HEK293 (cell line): ENCODE results near the gene BORCS5.

ENCODE experiments used
- ZBTB49 ChIP-seq: fragments of 450-650 bp; formaldehyde crosslinking; IDR thresholded peaks from 2 replicates; pipeline ENCODE4 v1.5.1; 2016; ENCODE audit warnings: missing biosample characterization, missing genetic modification characterization, low read depth
- ZNF274 ChIP-seq, 2 experiments: fragments of 200-500 bp in 1 of 2; fragments of 450-650 bp in 1 of 2; sonication (Bioruptor generic) in 1 of 2; formaldehyde crosslinking in 1 of 2; IDR thresholded peaks; 2 replicates each; pipeline versions ENCODE4 v1.5.1 to v1.6.1; 2014 to 2016; ENCODE audit warnings: borderline replicate concordance in 1 of 2, inconsistent platforms in 1 of 2, low read length in 1 of 2, missing biosample characterization in 1 of 2, missing genetic modification characterization in 1 of 2
- TF ChIP-seq, protein P1 (sequence below): fragments of 450-650 bp; formaldehyde crosslinking; IDR thresholded peaks from 2 replicates; pipeline ENCODE4 v1.5.1; 2016; ENCODE audit warnings: missing biosample characterization, missing genetic modification characterization

DNA sequence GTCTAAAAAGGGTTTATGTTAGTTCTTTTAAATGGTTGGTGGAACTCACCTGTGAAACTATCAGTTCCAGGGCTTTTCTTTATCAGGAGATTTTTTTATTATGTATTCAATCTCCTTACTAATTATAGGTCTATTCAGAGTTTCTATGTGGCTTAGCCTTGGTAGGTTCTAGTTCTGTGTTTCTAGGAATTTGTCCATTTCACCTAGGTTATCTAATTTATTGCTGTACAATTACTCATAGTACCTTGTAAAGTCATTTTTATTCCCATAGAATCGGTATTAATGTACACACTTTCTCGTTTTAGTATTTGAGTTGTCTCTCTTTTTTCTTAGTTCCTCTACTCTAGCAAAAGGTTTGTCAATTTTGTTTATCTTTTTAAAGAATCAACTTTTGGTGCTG is 59.0 kb downstream of the BORCS5 start:
- TF ChIP-seq ZNF274 (IDR thresholded peaks at IDR 0.05; ENCODE audit: low read length) (no peak), ZNF274 (tag by site-specific recombination; IDR thresholded peaks at IDR 0.05; ENCODE audit: borderline replicate concordance) (no peak), ZBTB49 (no peak)
- TF ChIP-seq, protein P1, sequence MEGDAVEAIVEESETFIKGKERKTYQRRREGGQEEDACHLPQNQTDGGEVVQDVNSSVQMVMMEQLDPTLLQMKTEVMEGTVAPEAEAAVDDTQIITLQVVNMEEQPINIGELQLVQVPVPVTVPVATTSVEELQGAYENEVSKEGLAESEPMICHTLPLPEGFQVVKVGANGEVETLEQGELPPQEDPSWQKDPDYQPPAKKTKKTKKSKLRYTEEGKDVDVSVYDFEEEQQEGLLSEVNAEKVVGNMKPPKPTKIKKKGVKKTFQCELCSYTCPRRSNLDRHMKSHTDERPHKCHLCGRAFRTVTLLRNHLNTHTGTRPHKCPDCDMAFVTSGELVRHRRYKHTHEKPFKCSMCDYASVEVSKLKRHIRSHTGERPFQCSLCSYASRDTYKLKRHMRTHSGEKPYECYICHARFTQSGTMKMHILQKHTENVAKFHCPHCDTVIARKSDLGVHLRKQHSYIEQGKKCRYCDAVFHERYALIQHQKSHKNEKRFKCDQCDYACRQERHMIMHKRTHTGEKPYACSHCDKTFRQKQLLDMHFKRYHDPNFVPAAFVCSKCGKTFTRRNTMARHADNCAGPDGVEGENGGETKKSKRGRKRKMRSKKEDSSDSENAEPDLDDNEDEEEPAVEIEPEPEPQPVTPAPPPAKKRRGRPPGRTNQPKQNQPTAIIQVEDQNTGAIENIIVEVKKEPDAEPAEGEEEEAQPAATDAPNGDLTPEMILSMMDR (tag by site-specific recombination), result no peak
